Peyer's patch (tissue), 4 donors: ENCODE measurements around the gene PSMC3IP.

Source experiments
- POLR2A ChIP-seq, 2 donors: fragments of 450-650 bp; IDR thresholded peaks; one replicate each; pipeline ENCODE4 v1.5.1; 2017; ENCODE audit warnings: antibody characterized with exemption in 2 of 2, mild to moderate bottlenecking in 2 of 2, moderate library complexity in 2 of 2
- TF ChIP-seq, protein P1 (sequence below), 6 experiments: fragments of 450-650 bp in 4 of 6; fragments of 200-600 bp in 2 of 6; sonication (generic) in 1 of 6; IDR thresholded peaks; one replicate each; pipeline ENCODE4 v1.5.1; 2017 to 2019; ENCODE audit warnings: antibody characterized with exemption in 6 of 6, mild to moderate bottlenecking in 3 of 6, moderate library complexity in 1 of 6

DNA sequence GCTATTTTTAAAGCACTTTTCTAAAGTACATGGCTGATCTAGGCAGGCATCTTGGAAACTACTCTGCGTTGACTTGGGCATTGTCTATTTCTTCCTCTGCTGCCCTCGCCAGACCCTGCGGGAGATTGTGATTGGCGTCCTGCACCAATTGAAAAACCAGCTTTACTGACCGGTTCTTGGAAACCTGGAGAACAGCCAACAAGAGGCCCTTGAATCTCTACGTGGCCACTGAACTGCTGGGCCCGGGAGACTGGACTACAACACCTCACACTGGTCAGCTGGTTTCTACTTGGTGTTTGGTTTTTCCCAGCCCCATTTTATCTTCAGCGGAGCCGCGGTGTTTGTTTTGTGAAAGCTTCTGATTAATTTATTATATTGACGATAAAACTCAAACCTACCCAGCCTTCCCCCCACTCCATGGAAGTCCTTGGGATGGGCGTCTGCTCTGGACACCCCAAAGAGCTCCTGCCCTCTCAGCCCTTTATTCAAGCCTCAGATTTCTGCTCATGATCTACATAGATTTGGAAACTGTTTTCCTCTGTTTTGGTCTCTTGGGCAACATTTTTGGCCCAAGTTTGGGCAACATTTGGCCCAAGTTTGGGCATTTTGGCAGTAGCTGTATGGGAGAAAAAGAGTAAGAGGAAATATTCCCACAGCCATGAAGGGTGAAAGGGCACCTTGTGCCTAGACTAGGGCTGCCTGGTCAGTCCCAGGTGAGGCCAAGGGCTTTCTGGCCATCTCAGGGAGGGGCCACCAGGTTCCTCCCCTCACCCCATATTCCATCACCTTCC lies 5.9 kb downstream of the PSMC3IP start:
- TF ChIP-seq POLR2A (IDR thresholded peaks at IDR 0.05) = no peak
- TF ChIP-seq, protein P1, sequence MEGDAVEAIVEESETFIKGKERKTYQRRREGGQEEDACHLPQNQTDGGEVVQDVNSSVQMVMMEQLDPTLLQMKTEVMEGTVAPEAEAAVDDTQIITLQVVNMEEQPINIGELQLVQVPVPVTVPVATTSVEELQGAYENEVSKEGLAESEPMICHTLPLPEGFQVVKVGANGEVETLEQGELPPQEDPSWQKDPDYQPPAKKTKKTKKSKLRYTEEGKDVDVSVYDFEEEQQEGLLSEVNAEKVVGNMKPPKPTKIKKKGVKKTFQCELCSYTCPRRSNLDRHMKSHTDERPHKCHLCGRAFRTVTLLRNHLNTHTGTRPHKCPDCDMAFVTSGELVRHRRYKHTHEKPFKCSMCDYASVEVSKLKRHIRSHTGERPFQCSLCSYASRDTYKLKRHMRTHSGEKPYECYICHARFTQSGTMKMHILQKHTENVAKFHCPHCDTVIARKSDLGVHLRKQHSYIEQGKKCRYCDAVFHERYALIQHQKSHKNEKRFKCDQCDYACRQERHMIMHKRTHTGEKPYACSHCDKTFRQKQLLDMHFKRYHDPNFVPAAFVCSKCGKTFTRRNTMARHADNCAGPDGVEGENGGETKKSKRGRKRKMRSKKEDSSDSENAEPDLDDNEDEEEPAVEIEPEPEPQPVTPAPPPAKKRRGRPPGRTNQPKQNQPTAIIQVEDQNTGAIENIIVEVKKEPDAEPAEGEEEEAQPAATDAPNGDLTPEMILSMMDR (IDR thresholded peaks at IDR 0.05) = no peak
